Gastrocnemius medialis (tissue), 4 donors: ENCODE results near the gene SBF1. TPM values are rescaled to one million over a fixed set of nuclear protein-coding genes. Genes with fewer than 3 reads are reported as not detected.

Experiments used
- ATAC-seq, 2 donors: fragments of 150-250 bp; one replicate each; pipeline ENCODE4 v1.9.1; 2016
- DNase-seq, 2 donors: peaks; one replicate each; pipeline ENCODE4 v3.0.0-alpha.2; 2019
- H3K27ac ChIP-seq, 4 donors: fragments of 200-600 bp; sonication (generic); 1 replicate in 1 of 4; 2 replicates in 3 of 4; pipeline ENCODE4 v1.5.1; 2016 to 2018; ENCODE audit warnings: mild to moderate bottlenecking in 2 of 4, moderate library complexity in 1 of 4
- H3K27me3 ChIP-seq, 3 donors: fragments of 200-600 bp; sonication (generic) in 2 of 3; 1 replicate in 1 of 3; 2 replicates in 2 of 3; pipeline versions ENCODE4 v1.5.1 to v1.6.0; 2016 to 2019; ENCODE audit warnings: mild to moderate bottlenecking in 1 of 3, moderate library complexity in 1 of 3
- H3K36me3 ChIP-seq, 2 donors: fragments of 200-600 bp; sonication (generic) in 1 of 2; one replicate each; pipeline ENCODE4 v1.5.1; 2017 to 2018
- H3K4me1 ChIP-seq, 2 donors: fragments of 200-600 bp; sonication (generic) in 1 of 2; one replicate each; pipeline ENCODE4 v1.5.1; 2016 to 2017; ENCODE audit warnings: mild to moderate bottlenecking in 2 of 2
- H3K4me3 ChIP-seq, 4 donors: fragments of 200-600 bp; sonication (generic) in 3 of 4; 1 replicate in 1 of 4; 2 replicates in 3 of 4; pipeline ENCODE4 v1.5.1; 2016 to 2019; ENCODE audit warnings: mild to moderate bottlenecking in 2 of 4
- H3K9me3 ChIP-seq, 3 donors: fragments of 200-600 bp; sonication (generic) in 2 of 3; 1 replicate in 1 of 3; 2 replicates in 2 of 3; pipeline ENCODE4 v1.5.1; 2016 to 2019
- CTCF ChIP-seq, 5 experiments: fragments of 450-650 bp in 3 of 5; fragments of 200-600 bp in 2 of 5; sonication (generic) in 2 of 5; IDR thresholded peaks in 4 of 5; conservative IDR thresholded peaks in 1 of 5; 1 replicate in 4 of 5; 2 replicates in 1 of 5; pipeline ENCODE4 v1.5.1; 2016 to 2019; ENCODE audit warnings: antibody characterized with exemption in 5 of 5, mild to moderate bottlenecking in 3 of 5, moderate library complexity in 3 of 5
- POLR2A ChIP-seq, 2 donors: fragments of 450-650 bp; IDR thresholded peaks; one replicate each; pipeline ENCODE4 v1.6.1; 2017; ENCODE audit warnings: antibody characterized with exemption in 2 of 2, mild to moderate bottlenecking in 2 of 2, moderate library complexity in 2 of 2
- in situ Hi-C, 4 donors: fragments of 200-750 bp; cut with MboI; loops; one replicate each; pipeline versions ENCODE4 v1.15.0 to v1.8.0; 2017; ENCODE audit warnings: low sequenced_read_pairs in 4 of 4
- intact Hi-C: fragments of 100-400 bp; cut with DNase I; formaldehyde crosslinking; loops from one replicate; pipeline ENCODE4 v1.15.1; 2023; ENCODE audit warnings: low total_unique reads
- total RNA-seq, 4 donors: library from RNA; depleted of rRNA; stranded (reverse); fragments of >200 nt; gene quantifications; one replicate each; pipeline versions ENCODE4 v1.1.0 to v1.2.3, GENCODE V29; 2016

SBF1 gene
- total RNA-seq, 4 donors from 2014 or later, result 50.5 to 116 (median 107) TPM

- no peak for TF ChIP-seq POLR2A (IDR thresholded peaks at IDR 0.05)
- TF ChIP-seq CTCF (IDR thresholded peaks at IDR 0.05 in 4 of 5, conservative IDR thresholded peaks at IDR 0.05 in 1 of 5), result no peak
- Histone ChIP-seq H3K27ac (no peak overlapping the region), H3K9me3 (no peaks in the 10 kb centered on the region), H3K27me3 (peaks cover 0 to 7% (median 4%) of the 10 kb centered on the region in 3 donors), H3K4me1 (no peaks in the 10 kb centered on the region), H3K36me3 (no peaks in the 10 kb centered on the region), H3K4me3 (no peak overlapping the region)
- DNase-seq (no peak), ATAC-seq (no peak)
- intact Hi-C loops, result no loop called here
- in situ Hi-C loops, result loop anchor here in 1 of 4 donors (10.0 kb wide), 1 partner anchor 106 kb away; no protein-coding TSS in a partner anchor
Measured at GRCh38 chr22:50490531-50491308, 15.9 kb upstream of the SBF1 start.

DNA sequence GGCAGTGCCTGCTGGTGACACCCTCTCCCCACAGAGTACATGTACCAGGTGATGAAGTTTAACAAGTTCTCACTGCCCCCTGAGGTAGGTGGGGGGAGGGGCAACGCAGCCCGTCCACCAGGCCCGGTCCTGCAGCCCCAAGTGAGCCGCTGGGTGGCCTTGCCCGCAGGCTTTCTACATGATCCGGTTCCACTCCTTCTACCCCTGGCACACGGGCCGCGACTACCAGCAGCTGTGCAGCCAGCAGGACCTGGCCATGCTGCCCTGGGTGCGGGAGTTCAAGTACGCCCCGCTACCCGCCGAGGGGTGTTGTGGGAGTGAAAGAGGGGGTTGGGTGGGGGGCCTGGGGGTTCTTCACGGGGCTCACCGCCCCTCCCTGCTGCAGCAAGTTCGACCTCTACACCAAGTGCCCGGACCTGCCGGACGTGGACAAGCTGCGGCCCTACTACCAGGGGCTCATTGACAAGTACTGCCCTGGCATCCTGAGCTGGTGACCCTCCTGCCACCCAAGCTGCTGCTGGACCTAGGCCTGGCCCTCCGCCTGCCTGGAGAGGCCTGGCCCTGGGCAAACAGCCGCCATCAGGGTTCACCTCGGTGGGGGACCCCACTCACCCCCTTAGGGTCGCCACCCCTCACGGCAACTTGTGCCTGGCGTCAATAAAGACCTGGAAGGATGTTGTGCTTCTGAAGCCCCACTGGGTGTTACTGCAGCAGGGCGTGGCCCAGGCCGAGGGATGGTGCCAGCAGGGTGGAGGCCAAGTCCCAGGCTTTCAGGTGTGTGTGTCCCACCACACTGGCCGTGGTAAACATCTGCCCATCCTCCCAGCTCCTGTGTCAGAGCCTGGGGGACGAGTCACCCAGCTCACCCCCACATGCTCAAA is 14.8 kb upstream of the SBF1 start:
- Histone ChIP-seq H3K9me3 (no peaks in the 10 kb centered on the region), H3K36me3 (no peaks in the 10 kb centered on the region), H3K27ac (no peak overlapping the region), H3K27me3 (peaks cover 0 to 8% (median 7%) of the 10 kb centered on the region in 3 donors), H3K4me3 (no peak overlapping the region), H3K4me1 (no peaks in the 10 kb centered on the region)
- in situ Hi-C loops (loop anchor here in 1 of 4 donors (10.0 kb wide), 1 partner anchor 105 kb away; no protein-coding TSS in a partner anchor), intact Hi-C loops (no loop called here)
- no peak for TF ChIP-seq CTCF (IDR thresholded peaks at IDR 0.05 in 4 of 5, conservative IDR thresholded peaks at IDR 0.05 in 1 of 5)
- no peak for TF ChIP-seq POLR2A (IDR thresholded peaks at IDR 0.05)
- ATAC-seq (no peak), DNase-seq (no peak)

GRCh38 chr22:50488886-50489285 is 14.1 kb upstream of the SBF1 start:
- no peaks in the 10 kb centered on the region for H3K4me1 ChIP-seq
- H3K4me3 ChIP-seq, result no peak overlapping the region
- H3K9me3 ChIP-seq, result no peaks in the 10 kb centered on the region
- in situ Hi-C loops (no loop called here), intact Hi-C loops (no loop called here)
- ATAC-seq (no peak), DNase-seq (no peak)
- H3K27me3 ChIP-seq, result peaks cover 0 to 11% (median 11%) of the 10 kb centered on the region in 3 donors
- H3K36me3 ChIP-seq, result no peaks in the 10 kb centered on the region
- no peak overlapping the region for H3K27ac ChIP-seq
- TF ChIP-seq CTCF (IDR thresholded peaks at IDR 0.05 in 4 of 5, conservative IDR thresholded peaks at IDR 0.05 in 1 of 5) (no peak), POLR2A (IDR thresholded peaks at IDR 0.05) (no peak)

GRCh38 chr22:50488006-50488677 is 13.3 kb upstream of the SBF1 start:
- DNase-seq, result no peak
- Histone ChIP-seq H3K9me3 (no peaks in the 10 kb centered on the region), H3K36me3 (no peaks in the 10 kb centered on the region), H3K4me1 (no peaks in the 10 kb centered on the region), H3K4me3 (no peak overlapping the region), H3K27ac (no peak overlapping the region), H3K27me3 (peaks cover 3 to 18% (median 12%) of the 10 kb centered on the region in 3 donors)
- intact Hi-C loops (no loop called here), in situ Hi-C loops (no loop called here)
- no peak for ATAC-seq
- TF ChIP-seq POLR2A (IDR thresholded peaks at IDR 0.05) (no peak), CTCF (IDR thresholded peaks at IDR 0.05 in 4 of 5, conservative IDR thresholded peaks at IDR 0.05 in 1 of 5) (no peak)
